Calu3 (cell line): Measurements from ENCODE around the gene SIX2. TPM values are rescaled to one million over a fixed set of nuclear protein-coding genes. Genes with fewer than 3 reads are reported as not detected.
A peak's percentile ranks its signal among the peaks of the same experiment; 100 is the strongest.
"Not testable (repeated sequence)": the region's sequence is repeated elsewhere in the genome, so short reads cannot be mapped to it uniquely, and the experiment has no call there.

Experiments
- BruUV-seq: library from RNA; stranded (reverse); fragments of 400-500 nt; replicated peaks from 2 replicates; lab custom pipeline; 2021; lab: Mats Ljungman, UMichigan
- CTCF ChIA-PET: fragments of 300-600 bp; sonication (Branson Sonifier 250); formaldehyde crosslinking; loops from one replicate; lab custom pipeline; 2022; ENCODE audit warnings: antibody characterized with exemption; lab: Charles Lee
- DNase-seq: peaks from one replicate; pipeline ENCODE4 v3.0.0; 2022
- H3K27ac Mint-ChIP-seq: one replicate; pipeline ENCODE4 v1.8.0; 2022; ENCODE audit warnings: mixed read lengths; ENCODE audit not compliant: unreplicated experiment
- H3K27me3 Mint-ChIP-seq: one replicate; pipeline ENCODE4 v1.8.0; 2022; ENCODE audit warnings: mixed read lengths; ENCODE audit not compliant: unreplicated experiment
- H3K36me3 Mint-ChIP-seq: one replicate; pipeline ENCODE4 v1.8.0; 2022; ENCODE audit warnings: mild to moderate bottlenecking, moderate library complexity, mixed read lengths; ENCODE audit not compliant: insufficient read depth, unreplicated experiment
- H3K4me1 Mint-ChIP-seq: one replicate; pipeline ENCODE4 v1.8.0; 2022; ENCODE audit warnings: mild to moderate bottlenecking, low read depth, mixed read lengths; ENCODE audit not compliant: unreplicated experiment
- H3K4me3 Mint-ChIP-seq: one replicate; pipeline ENCODE4 v1.8.0; 2022; ENCODE audit warnings: mild to moderate bottlenecking, low read depth, moderate library complexity, mixed read lengths; ENCODE audit not compliant: unreplicated experiment
- H3K9me3 Mint-ChIP-seq: one replicate; pipeline ENCODE4 v1.8.0; 2022; ENCODE audit warnings: low read depth, mixed read lengths; ENCODE audit not compliant: unreplicated experiment
- intact Hi-C: fragments of 100-400 bp; cut with micrococcal nuclease; formaldehyde crosslinking; loops from one replicate; pipeline ENCODE4 v1.10.0; 2022; ENCODE audit not compliant: unreplicated experiment
- total RNA-seq: library from RNA; stranded (reverse); gene quantifications from 2 replicates; pipeline ENCODE4 v1.2.3, GENCODE V29; 2022
- TF ChIP-seq, protein P1 (sequence below): fragments of 200-600 bp; IDR thresholded peaks from one replicate; pipeline ENCODE4 v1.8.0; 2022; ENCODE audit warnings: antibody characterized with exemption; ENCODE audit not compliant: unreplicated experiment

The SIX2 gene
- total RNA-seq, 1 experiment from 2014 or later, result not detected

DNA sequence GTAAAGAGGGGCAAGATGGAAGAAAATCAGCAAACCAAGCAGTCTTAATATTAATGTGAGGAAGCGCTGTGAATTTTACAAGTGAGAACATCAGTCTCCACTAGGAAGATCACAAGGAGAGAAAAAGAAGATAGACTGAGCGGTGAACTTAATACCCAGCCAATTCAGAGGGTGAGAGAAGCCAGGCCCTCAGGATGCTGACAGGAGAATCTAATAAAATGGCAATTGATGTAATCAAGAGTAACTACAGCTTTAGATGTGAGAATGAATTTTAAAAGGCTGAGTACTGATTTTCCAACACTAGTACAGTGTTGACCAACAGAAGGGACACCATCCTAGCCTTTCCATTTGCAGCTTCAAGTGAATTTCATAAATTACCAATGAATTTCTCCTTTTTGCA, 35.7 kb upstream of the SIX2 start:
- no peak overlapping the region for H3K4me3 Mint-ChIP-seq
- H3K4me1 Mint-ChIP-seq, result no peaks in the 10 kb centered on the region
- peaks cover 22% of the 10 kb centered on the region for H3K27me3 Mint-ChIP-seq

DNA sequence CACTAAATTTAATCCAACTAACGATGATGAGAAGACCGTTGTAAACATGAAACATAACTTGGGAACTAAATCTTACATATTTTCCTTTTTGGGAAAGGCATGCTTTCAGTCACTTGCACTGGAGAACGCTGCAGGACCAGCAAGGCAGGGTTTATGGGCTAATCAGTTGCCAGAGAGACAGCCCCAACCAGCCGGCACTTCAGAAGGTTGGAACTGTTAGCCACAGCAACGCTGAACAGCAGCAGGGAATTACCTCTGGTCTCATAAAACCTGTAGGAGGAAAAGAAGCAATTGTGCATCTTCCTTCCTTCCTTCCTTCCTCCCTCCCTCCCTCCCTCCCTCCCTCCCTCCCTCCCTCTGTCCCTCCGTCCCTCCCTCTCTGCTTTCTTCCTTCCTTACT, 33.9 kb upstream of the SIX2 start:
- Mint-ChIP-seq H3K4me1 (no peaks in the 10 kb centered on the region), H3K4me3 (no peak overlapping the region), H3K36me3 (no peaks in the 10 kb centered on the region), H3K27ac (no peak overlapping the region), H3K27me3 (peaks cover 22% of the 10 kb centered on the region), H3K9me3 (no peaks in the 10 kb centered on the region)
- CTCF ChIA-PET, result no interaction called here
- DNase-seq, result peak; percentile 14
- TF ChIP-seq, protein P1, sequence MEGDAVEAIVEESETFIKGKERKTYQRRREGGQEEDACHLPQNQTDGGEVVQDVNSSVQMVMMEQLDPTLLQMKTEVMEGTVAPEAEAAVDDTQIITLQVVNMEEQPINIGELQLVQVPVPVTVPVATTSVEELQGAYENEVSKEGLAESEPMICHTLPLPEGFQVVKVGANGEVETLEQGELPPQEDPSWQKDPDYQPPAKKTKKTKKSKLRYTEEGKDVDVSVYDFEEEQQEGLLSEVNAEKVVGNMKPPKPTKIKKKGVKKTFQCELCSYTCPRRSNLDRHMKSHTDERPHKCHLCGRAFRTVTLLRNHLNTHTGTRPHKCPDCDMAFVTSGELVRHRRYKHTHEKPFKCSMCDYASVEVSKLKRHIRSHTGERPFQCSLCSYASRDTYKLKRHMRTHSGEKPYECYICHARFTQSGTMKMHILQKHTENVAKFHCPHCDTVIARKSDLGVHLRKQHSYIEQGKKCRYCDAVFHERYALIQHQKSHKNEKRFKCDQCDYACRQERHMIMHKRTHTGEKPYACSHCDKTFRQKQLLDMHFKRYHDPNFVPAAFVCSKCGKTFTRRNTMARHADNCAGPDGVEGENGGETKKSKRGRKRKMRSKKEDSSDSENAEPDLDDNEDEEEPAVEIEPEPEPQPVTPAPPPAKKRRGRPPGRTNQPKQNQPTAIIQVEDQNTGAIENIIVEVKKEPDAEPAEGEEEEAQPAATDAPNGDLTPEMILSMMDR, result no peak
- intact Hi-C loops, result no loop called here
- no TSS peak for BruUV-seq

More for the DNA sequence above, 35.7 kb upstream of the SIX2 start:
- intact Hi-C loops, result no loop called here
- no TSS peak for BruUV-seq
- Mint-ChIP-seq H3K9me3 (no peaks in the 10 kb centered on the region), H3K36me3 (no peaks in the 10 kb centered on the region), H3K27ac (no peak overlapping the region)
- CTCF ChIA-PET, result no interaction called here
- DNase-seq, result no peak
- TF ChIP-seq, protein P1, result no peak

DNA sequence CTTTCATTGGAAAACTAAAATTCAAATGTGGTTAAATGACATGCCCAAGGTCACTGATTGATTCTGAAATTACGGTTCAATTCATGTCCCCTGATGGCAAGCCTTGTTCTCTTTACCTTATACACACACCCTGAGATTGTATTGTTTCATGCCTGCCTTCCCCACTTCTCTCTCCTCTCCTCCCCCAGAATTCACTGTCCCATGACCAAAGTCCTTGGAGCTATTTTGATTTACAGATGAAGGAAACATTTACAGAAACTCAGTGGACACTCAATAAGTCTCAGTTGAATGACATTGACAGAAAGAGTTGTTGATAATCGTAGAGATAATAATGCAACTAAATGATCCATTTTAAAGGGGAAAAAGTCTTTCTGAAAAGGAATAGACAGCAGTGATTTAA, 33.1 kb upstream of the SIX2 start:
- Mint-ChIP-seq H3K4me1 (no peaks in the 10 kb centered on the region), H3K9me3 (no peaks in the 10 kb centered on the region), H3K27me3 (peaks cover 22% of the 10 kb centered on the region), H3K4me3 (no peak overlapping the region), H3K27ac (no peak overlapping the region), H3K36me3 (no peaks in the 10 kb centered on the region)
- no peak for DNase-seq
- intact Hi-C loops, result no loop called here
- CTCF ChIA-PET, result no interaction called here
- TF ChIP-seq, protein P1, result no peak
- BruUV-seq, result no TSS peak

DNA sequence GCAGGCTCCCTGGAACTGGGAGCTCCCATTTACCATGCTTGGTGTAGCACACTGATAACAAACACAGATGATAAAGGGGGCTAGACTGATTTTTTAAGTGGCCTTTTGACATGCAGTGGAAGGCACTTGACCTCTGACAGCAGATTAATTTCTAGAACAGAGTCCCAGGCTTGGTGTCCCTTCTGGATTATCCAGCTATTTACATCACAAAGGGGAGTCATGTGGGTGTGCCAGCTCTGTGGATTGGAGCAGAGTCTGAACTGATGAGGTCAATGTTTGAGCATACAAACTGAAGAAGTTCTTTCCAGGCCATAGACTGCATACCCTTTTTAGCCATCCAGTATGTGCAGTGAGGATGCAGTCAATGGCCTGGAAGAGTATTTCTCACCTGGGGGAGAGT, 31.5 kb upstream of the SIX2 start:
- H3K27ac Mint-ChIP-seq, result no peak overlapping the region
- H3K27me3 Mint-ChIP-seq, result peaks cover 22% of the 10 kb centered on the region
- CTCF ChIA-PET, result interaction anchor here (0.6 to 1.1 kb wide), 3 partner anchors 16 to 1326 kb away, joined by 3 to 4 read pairs (median 3); no protein-coding TSS in a partner anchor
- DNase-seq, result no peak
- TF ChIP-seq, protein P1, result no peak
- BruUV-seq, result no TSS peak
- H3K9me3 Mint-ChIP-seq, result no peaks in the 10 kb centered on the region
- H3K4me3 Mint-ChIP-seq, result no peak overlapping the region
- no peaks in the 10 kb centered on the region for H3K36me3 Mint-ChIP-seq
- H3K4me1 Mint-ChIP-seq, result no peaks in the 10 kb centered on the region
- intact Hi-C loops, result no loop called here

DNA sequence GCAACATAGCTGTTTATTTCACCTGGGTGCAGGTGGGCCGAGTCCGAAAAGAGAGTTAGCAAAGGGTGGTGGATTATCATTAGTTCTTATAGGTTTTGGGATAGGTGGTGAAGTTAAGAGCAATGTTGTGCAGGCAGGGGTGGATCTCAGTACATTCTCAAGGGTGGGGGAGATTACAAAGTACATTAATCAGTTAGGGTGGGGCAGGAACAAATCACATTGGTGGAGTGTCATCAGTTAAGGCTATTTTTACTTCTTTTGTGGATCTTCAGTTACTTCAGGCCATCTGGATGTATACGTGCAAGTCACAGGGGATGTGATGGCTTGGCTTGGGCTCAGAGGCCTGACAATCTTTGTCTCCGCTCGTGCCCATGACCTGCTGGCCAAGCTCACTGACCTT, 30.6 kb upstream of the SIX2 start:
- H3K9me3 Mint-ChIP-seq, H3K27ac Mint-ChIP-seq, intact Hi-C loops, DNase-seq, H3K36me3 Mint-ChIP-seq, BruUV-seq, H3K4me3 Mint-ChIP-seq, CTCF ChIA-PET, H3K4me1 Mint-ChIP-seq: not testable (repeated sequence)
- H3K27me3 Mint-ChIP-seq, result peaks cover 21% of the 10 kb centered on the region

DNA sequence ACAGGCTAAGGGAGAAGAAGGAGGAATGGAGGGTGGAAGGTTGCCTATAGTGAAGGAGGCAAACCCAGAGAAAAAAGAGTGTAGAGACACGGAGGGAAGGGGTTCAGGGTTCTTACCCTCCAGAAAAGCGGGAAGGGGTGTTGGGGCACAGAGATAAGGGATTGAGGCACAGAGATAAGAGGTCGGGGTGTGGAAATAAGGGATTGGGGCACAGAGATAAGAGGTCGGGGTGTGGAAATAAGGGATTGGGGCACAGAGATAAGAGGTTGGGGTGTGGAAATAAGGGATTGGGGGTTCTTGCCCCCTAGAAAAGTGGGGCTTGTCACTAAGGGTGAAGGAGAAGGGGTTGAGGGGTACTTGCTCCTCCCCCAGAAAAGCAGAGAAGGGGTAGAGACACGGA, 29.6 kb upstream of the SIX2 start:
- DNase-seq, H3K36me3 Mint-ChIP-seq, BruUV-seq, intact Hi-C loops, H3K4me3 Mint-ChIP-seq, CTCF ChIA-PET, H3K4me1 Mint-ChIP-seq, H3K27ac Mint-ChIP-seq, H3K9me3 Mint-ChIP-seq: not testable (repeated sequence)
- H3K27me3 Mint-ChIP-seq, result peaks cover 11% of the 10 kb centered on the region
